Measurements from ENCODE around the gene ARCN1.

ARCN1 gene

DNA sequence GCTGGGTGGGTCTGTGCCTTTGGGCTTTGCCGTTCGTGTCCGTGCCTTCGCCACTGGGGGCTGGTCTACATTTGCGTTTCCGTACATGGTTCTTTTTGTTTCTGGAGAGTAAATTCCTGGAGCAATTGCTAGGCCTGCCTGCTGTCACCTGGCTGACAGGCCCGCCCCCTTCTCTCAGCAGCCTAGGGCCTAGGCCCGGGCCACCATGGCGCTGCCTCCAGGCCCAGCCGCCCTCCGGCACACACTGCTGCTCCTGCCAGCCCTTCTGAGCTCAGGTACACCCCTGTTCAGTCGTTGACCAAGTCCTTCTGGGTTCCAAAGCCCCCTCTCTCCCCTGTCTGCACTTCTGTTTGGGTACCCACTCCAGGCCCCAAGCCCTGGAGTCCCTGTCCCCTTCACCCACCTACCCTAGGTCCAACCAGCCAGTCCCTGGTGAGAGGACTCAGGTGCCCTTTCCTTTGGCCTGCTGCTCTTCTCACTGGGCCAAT lies 40.6 kb upstream of the ARCN1 start:
- no peaks in the 10 kb centered on the region for H3K27me3 ChIP-seq (ENCODE audit: control insufficient read depth in 1 of 2, insufficient read depth in 2 of 2, low read length in 2 of 2)
- peak overlapping the region; percentile 21 for H3K9ac ChIP-seq (ENCODE audit: low read length)
- peaks cover 11% of the 10 kb centered on the region for H3K36me3 ChIP-seq (ENCODE audit: insufficient read depth, low read length)
- H3K27ac ChIP-seq (ENCODE audit: low read depth, low read length) = peak overlapping the region; percentile 67
- no peaks in the 10 kb centered on the region for H3K9me3 ChIP-seq (ENCODE audit: low read length)
- H3K4me1 ChIP-seq (ENCODE audit: insufficient read depth, low read length) = peaks cover 23% of the 10 kb centered on the region
- peak overlapping the region in 1 of 2 donors; percentile 70 for H3K4me3 ChIP-seq (ENCODE audit: low read depth in 1 of 2, low read length in 2 of 2)

DNA sequence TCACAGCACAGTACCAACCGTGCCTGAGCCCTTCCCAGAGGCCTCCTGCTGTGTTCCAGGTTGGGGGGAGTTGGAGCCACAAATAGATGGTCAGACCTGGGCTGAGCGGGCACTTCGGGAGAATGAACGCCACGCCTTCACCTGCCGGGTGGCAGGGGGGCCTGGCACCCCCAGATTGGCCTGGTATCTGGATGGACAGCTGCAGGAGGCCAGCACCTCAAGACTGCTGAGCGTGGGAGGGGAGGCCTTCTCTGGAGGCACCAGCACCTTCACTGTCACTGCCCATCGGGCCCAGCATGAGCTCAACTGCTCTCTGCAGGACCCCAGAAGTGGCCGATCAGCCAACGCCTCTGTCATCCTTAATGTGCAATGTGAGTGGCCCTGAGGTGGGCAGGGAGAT lies 40.1 kb upstream of the ARCN1 start:
- Histone ChIP-seq H3K27ac (ENCODE audit: low read depth, low read length) (peak overlapping the region; percentile 67), H3K4me3 (ENCODE audit: low read depth in 1 of 2, low read length in 2 of 2) (peak overlapping the region in 1 of 2 donors; percentile 70), H3K9ac (ENCODE audit: low read length) (peak overlapping the region; percentile 21), H3K27me3 (ENCODE audit: control insufficient read depth in 1 of 2, insufficient read depth in 2 of 2, low read length in 2 of 2) (no peaks in the 10 kb centered on the region), H3K9me3 (ENCODE audit: low read length) (no peaks in the 10 kb centered on the region), H3K4me1 (ENCODE audit: insufficient read depth, low read length) (peaks cover 23% of the 10 kb centered on the region), H3K36me3 (ENCODE audit: insufficient read depth, low read length) (peaks cover 11% of the 10 kb centered on the region)

DNA sequence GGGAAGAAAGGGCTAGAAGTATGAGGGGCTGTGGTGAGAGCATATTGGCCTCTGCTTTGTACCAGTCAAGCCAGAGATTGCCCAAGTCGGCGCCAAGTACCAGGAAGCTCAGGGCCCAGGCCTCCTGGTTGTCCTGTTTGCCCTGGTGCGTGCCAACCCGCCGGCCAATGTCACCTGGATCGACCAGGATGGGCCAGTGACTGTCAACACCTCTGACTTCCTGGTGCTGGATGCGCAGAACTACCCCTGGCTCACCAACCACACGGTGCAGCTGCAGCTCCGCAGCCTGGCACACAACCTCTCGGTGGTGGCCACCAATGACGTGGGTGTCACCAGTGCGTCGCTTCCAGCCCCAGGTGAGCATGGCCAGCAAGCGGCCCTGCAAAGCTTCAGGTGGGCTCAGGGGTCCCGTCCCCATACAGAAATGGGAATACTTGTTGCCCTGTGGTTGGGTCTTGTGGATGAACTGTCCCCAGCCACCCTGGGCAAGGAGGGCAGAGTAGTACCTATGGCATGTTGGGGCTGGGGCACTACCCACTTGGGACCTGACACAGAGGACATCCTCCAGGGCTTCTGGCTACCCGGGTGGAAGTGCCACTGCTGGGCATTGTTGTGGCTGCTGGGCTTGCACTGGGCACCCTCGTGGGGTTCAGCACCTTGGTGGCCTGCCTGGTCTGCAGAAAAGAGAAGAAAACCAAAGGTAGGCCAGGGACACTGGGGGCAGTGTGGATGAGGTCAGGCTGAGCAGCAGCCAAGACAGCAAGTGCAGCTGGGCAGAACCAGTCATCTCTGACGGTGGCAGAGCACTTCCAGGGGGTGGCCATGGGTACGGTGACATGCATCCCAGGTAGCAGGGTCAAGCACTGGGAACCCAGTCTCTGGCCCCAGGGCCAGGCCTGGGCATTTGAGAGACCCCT lies 39.1 kb upstream of the ARCN1 start:
- Histone ChIP-seq H3K36me3 (ENCODE audit: insufficient read depth, low read length) (peaks cover 11% of the 10 kb centered on the region), H3K27me3 (ENCODE audit: control insufficient read depth in 1 of 2, insufficient read depth in 2 of 2, low read length in 2 of 2) (no peaks in the 10 kb centered on the region), H3K9ac (ENCODE audit: low read length) (no peak overlapping the region), H3K4me3 (ENCODE audit: low read depth in 1 of 2, low read length in 2 of 2) (no peak overlapping the region), H3K9me3 (ENCODE audit: low read length) (no peaks in the 10 kb centered on the region), H3K27ac (ENCODE audit: low read depth, low read length) (no peak overlapping the region), H3K4me1 (ENCODE audit: insufficient read depth, low read length) (peaks cover 23% of the 10 kb centered on the region)

DNA sequence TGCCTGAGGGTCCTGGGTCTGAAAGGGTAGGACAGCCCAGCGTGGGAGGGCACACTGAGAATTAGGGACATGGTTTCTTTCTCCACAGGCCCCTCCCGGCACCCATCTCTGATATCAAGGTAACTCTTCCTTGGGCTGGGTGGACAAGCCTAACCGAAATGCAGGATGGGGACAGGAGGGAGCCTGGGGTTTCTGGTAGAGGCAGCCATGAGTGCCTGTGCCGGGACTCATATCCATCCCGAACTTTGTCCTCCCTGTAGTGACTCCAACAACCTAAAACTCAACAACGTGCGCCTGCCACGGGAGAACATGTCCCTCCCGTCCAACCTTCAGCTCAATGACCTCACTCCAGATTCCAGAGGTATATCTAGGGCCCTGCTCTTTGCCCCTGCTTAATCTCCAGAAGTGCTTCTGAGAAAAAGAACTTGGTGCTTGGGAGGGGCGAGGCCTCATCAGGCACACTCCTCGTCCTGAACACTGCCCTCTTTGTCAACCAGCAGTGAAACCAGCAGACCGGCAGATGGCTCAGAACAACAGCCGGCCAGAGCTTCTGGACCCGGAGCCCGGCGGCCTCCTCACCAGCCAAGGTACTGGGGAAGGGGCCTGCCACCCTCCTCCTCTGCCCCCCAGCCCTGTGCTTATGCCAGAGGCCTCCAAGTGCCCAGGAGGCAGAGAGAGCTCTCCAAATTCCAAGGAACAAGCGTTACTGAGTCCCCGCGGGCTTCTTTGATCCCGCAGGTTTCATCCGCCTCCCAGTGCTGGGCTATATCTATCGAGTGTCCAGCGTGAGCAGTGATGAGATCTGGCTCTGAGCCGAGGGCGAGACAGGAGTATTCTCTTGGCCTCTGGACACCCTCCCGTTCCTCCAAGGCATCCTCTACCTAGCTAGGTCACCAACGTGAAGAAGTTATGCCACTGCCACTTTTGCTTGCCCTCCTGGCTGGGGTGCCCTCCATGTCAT lies 38.2 kb upstream of the ARCN1 start:
- Histone ChIP-seq H3K4me3 (ENCODE audit: low read depth in 1 of 2, low read length in 2 of 2) (no peak overlapping the region), H3K36me3 (ENCODE audit: insufficient read depth, low read length) (peaks cover 11% of the 10 kb centered on the region), H3K4me1 (ENCODE audit: insufficient read depth, low read length) (peaks cover 19% of the 10 kb centered on the region), H3K9me3 (ENCODE audit: low read length) (no peaks in the 10 kb centered on the region), H3K9ac (ENCODE audit: low read length) (no peak overlapping the region), H3K27me3 (ENCODE audit: control insufficient read depth in 1 of 2, insufficient read depth in 2 of 2, low read length in 2 of 2) (no peaks in the 10 kb centered on the region), H3K27ac (ENCODE audit: low read depth, low read length) (no peak overlapping the region)

DNA sequence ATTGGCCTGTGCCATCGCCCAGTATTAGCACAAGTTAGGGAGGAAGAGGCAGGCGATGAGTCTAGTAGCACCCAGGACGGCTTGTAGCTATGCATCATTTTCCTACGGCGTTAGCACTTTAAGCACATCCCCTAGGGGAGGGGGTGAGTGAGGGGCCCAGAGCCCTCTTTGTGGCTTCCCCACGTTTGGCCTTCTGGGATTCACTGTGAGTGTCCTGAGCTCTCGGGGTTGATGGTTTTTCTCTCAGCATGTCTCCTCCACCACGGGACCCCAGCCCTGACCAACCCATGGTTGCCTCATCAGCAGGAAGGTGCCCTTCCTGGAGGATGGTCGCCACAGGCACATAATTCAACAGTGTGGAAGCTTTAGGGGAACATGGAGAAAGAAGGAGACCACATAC lies 36.9 kb upstream of the ARCN1 start:
- H3K4me3 ChIP-seq (ENCODE audit: low read depth in 1 of 2, low read length in 2 of 2) = no peak overlapping the region
- H3K36me3 ChIP-seq (ENCODE audit: insufficient read depth, low read length) = peaks cover 11% of the 10 kb centered on the region
- no peak overlapping the region for H3K9ac ChIP-seq (ENCODE audit: low read length)
- no peaks in the 10 kb centered on the region for H3K9me3 ChIP-seq (ENCODE audit: low read length)
- H3K27me3 ChIP-seq (ENCODE audit: control insufficient read depth in 1 of 2, insufficient read depth in 2 of 2, low read length in 2 of 2) = no peaks in the 10 kb centered on the region
- no peak overlapping the region for H3K27ac ChIP-seq (ENCODE audit: low read depth, low read length)
- peaks cover 6% of the 10 kb centered on the region for H3K4me1 ChIP-seq (ENCODE audit: insufficient read depth, low read length)

DNA sequence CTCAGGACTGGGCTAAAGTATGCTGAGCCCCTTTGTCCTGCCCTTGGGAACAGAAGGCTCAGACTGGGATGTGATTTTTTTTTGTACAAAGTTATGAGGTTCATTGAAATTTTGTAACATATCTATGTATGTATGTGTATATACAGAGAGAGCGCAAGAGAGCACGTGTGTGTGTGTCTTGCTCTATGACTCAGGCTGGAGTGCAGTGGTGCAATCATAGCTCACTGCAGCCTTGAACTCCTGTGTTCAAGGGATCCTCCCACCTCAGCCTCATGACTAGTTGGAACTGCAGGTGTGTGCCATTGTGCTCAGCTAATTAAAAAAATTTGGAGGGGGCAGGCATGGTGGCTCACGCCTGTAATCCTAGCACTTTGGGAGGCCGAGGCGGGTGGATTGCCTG lies 35.5 kb upstream of the ARCN1 start:
- Histone ChIP-seq H3K9me3 (ENCODE audit: low read length) (no peaks in the 10 kb centered on the region), H3K36me3 (ENCODE audit: insufficient read depth, low read length) (peaks cover 11% of the 10 kb centered on the region), H3K9ac (ENCODE audit: low read length) (no peak overlapping the region), H3K27ac (ENCODE audit: low read depth, low read length) (no peak overlapping the region), H3K4me3 (ENCODE audit: low read depth in 1 of 2, low read length in 2 of 2) (no peak overlapping the region), H3K4me1 (ENCODE audit: insufficient read depth, low read length) (peaks cover 2% of the 10 kb centered on the region), H3K27me3 (ENCODE audit: control insufficient read depth in 1 of 2, insufficient read depth in 2 of 2, low read length in 2 of 2) (no peaks in the 10 kb centered on the region)

DNA sequence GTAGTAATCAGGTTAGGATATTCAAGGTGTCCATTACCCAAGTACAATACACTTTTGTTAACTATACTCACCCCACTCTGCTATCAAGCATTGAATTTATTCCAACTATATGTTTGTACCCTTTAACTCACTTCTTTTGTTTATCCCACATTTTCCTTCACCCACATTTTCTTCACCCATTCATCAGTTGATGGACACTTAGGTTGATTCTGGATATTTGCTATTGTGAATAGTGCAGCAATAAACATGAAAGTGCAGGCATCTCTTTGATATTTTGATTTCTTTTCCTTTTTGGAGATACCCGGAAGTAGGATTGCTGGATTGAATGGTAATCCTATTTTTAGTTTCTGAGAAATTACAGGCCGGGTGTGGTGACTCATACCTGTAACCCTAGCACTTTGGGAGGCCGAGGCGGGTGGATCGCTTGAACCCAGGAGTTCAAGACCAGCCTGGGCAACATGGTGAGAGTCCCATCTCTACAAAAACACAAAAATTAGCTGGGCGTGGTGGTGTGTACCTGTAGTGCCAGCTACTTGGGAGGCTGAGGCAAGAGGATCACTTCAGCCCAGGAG lies 34.7 kb upstream of the ARCN1 start:
- Histone ChIP-seq H3K36me3 (ENCODE audit: insufficient read depth, low read length) (peaks cover 11% of the 10 kb centered on the region), H3K4me1 (ENCODE audit: insufficient read depth, low read length) (no peaks in the 10 kb centered on the region), H3K9ac (ENCODE audit: low read length) (no peak overlapping the region), H3K27ac (ENCODE audit: low read depth, low read length) (no peak overlapping the region), H3K9me3 (ENCODE audit: low read length) (no peaks in the 10 kb centered on the region), H3K27me3 (ENCODE audit: control insufficient read depth in 1 of 2, insufficient read depth in 2 of 2, low read length in 2 of 2) (no peaks in the 10 kb centered on the region), H3K4me3 (ENCODE audit: low read depth in 1 of 2, low read length in 2 of 2) (no peak overlapping the region)

DNA sequence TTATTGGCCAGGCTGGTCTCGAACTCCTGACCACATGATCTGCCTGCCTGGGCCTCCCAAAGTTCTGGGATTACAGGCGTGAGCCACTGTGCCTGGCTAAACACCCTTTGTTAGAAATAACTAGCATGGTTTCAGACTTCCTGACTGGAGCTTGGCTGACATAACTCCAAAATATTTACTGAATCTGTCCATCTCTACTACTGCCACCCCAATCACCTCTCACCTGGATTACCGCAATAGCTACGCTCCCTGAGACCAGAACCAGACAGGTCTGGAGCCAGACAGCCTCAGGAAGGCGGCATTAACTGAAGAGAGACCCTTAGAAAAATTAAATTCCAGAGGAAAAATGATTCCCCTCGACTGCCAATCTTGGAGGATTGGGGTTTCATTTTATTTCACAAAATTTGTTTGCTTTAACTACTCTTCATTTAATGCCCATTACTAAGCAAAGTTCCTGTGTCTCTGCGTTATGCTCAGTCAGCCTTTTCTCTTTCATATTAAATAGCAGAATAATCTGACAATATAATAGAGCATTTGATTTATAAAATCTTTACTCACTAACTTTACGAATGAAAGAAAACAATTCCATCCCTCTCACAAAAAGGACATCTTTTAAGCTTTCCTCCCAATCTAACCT lies 28.1 kb upstream of the ARCN1 start:
- Histone ChIP-seq H3K27me3 (ENCODE audit: control insufficient read depth in 1 of 2, insufficient read depth in 2 of 2, low read length in 2 of 2) (no peaks in the 10 kb centered on the region), H3K9ac (ENCODE audit: low read length) (no peak overlapping the region), H3K27ac (ENCODE audit: low read depth, low read length) (no peak overlapping the region), H3K9me3 (ENCODE audit: low read length) (no peaks in the 10 kb centered on the region), H3K4me1 (ENCODE audit: insufficient read depth, low read length) (no peaks in the 10 kb centered on the region), H3K4me3 (ENCODE audit: low read depth in 1 of 2, low read length in 2 of 2) (no peak overlapping the region), H3K36me3 (ENCODE audit: insufficient read depth, low read length) (peaks cover 20% of the 10 kb centered on the region)

DNA sequence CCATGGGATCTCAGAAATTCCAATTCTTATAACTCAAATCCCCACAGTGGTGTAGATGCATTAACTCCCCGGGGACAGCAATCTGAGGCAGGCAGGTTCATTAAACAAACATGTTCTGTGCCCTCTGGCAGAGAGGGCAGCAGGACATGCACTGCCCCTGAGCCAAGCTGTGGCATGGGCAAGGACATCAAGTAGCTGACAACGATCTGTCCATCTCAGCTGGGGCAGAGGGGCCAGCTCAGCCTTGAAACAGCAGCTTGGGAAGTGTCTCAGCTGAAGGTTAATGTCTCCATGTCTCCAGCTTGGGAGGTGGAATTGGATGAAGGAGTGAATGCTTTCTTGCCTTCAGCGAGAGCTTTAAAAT lies 27.6 kb upstream of the ARCN1 start:
- Histone ChIP-seq H3K9ac (ENCODE audit: low read length) (no peak overlapping the region), H3K36me3 (ENCODE audit: insufficient read depth, low read length) (peaks cover 20% of the 10 kb centered on the region), H3K27me3 (ENCODE audit: control insufficient read depth in 1 of 2, insufficient read depth in 2 of 2, low read length in 2 of 2) (no peaks in the 10 kb centered on the region), H3K4me3 (ENCODE audit: low read depth in 1 of 2, low read length in 2 of 2) (no peak overlapping the region), H3K27ac (ENCODE audit: low read depth, low read length) (no peak overlapping the region), H3K9me3 (ENCODE audit: low read length) (no peaks in the 10 kb centered on the region), H3K4me1 (ENCODE audit: insufficient read depth, low read length) (no peaks in the 10 kb centered on the region)

DNA sequence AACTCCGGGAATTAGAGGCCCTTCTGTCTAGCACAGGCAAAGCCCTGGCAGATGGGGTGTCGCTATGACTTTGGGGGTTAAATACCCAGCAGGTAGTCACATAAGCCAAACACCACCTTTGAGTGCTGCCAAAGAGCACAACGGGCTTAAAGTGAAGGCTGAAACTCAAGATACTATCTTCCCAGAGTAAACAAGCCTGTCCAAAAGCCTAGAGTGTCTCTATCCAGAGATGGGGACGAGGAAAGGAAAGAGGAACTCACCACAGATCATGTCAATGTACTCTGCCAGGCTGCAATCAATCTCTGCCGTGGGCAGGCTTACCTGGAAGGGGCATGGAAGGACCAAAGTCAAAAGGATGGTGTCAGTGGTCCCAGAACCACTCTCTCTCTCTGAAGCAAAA lies 26.7 kb upstream of the ARCN1 start:
- H3K27ac ChIP-seq (ENCODE audit: low read depth, low read length) = no peak overlapping the region
- H3K9me3 ChIP-seq (ENCODE audit: low read length) = no peaks in the 10 kb centered on the region
- H3K4me3 ChIP-seq (ENCODE audit: low read depth in 1 of 2, low read length in 2 of 2) = no peak overlapping the region
- H3K4me1 ChIP-seq (ENCODE audit: insufficient read depth, low read length) = no peaks in the 10 kb centered on the region
- peaks cover 20% of the 10 kb centered on the region for H3K36me3 ChIP-seq (ENCODE audit: insufficient read depth, low read length)
- H3K27me3 ChIP-seq (ENCODE audit: control insufficient read depth in 1 of 2, insufficient read depth in 2 of 2, low read length in 2 of 2) = no peaks in the 10 kb centered on the region
- no peak overlapping the region for H3K9ac ChIP-seq (ENCODE audit: low read length)

DNA sequence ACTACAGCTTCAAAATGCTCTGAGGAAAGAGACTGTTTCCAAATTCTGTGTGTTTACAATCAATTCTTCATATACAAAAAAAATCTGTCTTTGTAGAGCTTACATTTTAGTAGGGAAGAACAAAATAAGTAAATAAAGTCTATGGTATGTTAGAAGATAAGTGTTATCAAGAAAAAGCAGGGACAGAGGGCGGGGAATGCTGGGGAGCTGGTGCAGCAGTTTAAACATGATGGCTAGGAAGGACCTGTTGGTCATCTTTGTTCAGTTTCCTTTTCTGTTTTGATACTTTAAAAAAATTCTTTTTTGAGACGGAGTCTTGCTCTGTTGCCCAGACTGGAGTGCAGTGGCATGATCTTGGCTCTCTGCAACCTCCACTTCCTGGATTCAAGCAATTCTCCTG lies 25.1 kb upstream of the ARCN1 start:
- Histone ChIP-seq H3K27me3 (ENCODE audit: control insufficient read depth in 1 of 2, insufficient read depth in 2 of 2, low read length in 2 of 2) (no peaks in the 10 kb centered on the region), H3K4me3 (ENCODE audit: low read depth in 1 of 2, low read length in 2 of 2) (no peak overlapping the region), H3K9me3 (ENCODE audit: low read length) (no peaks in the 10 kb centered on the region), H3K4me1 (ENCODE audit: insufficient read depth, low read length) (no peaks in the 10 kb centered on the region), H3K36me3 (ENCODE audit: insufficient read depth, low read length) (peaks cover 26% of the 10 kb centered on the region), H3K27ac (ENCODE audit: low read depth, low read length) (no peak overlapping the region), H3K9ac (ENCODE audit: low read length) (no peak overlapping the region)
